ENCODE data around the gene COL6A2. TPM values are rescaled to one million over a fixed set of nuclear protein-coding genes. Genes with fewer than 3 reads are reported as not detected.

COL6A2 gene
- total and polyA plus RNA-seq, 2 of the 13 experiments (the other 11 are each of a cell fraction or from before 2014, with no cell fraction given) = 0.07 to 0.41 TPM

GRCh38 chr21:46155514-46156377 lies 57.8 kb downstream of the COL6A2 start, which contains the start of gene FTCD (continued):
- no peak for TF ChIP-seq AKNA (CRISPR knock-in tag; IDR thresholded peaks at IDR 0.05; ENCODE audit: borderline replicate concordance)
- no peak for TF ChIP-seq YEATS2 (CRISPR knock-in tag; IDR thresholded peaks at IDR 0.05; ENCODE audit: borderline replicate concordance)
- TF ChIP-seq ZNF232 (CRISPR knock-in tag; IDR thresholded peaks at IDR 0.05; ENCODE audit: borderline replicate concordance) = peak; percentile 67; the same call in 1 of the 2 replicates
- TF ChIP-seq NRL (CRISPR knock-in tag; IDR thresholded peaks at IDR 0.05; ENCODE audit: borderline replicate concordance) = peak; percentile 94
- 0 out of 2 replicates have a peak, but pooled peaks have one; percentile 77 for TF ChIP-seq FOXO4 (CRISPR knock-in tag; conservative IDR thresholded peaks at IDR 0.05)
- peak; percentile 80; the same call in 1 of the 2 replicates for TF ChIP-seq ZNF33B (CRISPR knock-in tag; IDR thresholded peaks at IDR 0.05)
- no peak for TF ChIP-seq TCF12 (IDR thresholded peaks at IDR 0.05)
- TF ChIP-seq TCF12 (CRISPR knock-in tag; IDR thresholded peaks at IDR 0.05) = no peak
- TF ChIP-seq MXD3 (CRISPR knock-in tag; IDR thresholded peaks at IDR 0.05) = 0 out of 2 replicates have a peak, but pooled peaks have one; percentile 40
- TF ChIP-seq POGZ (CRISPR knock-in tag; IDR thresholded peaks at IDR 0.05) = peak; percentile 11; the same call in 1 of the 2 replicates
- peak; percentile 80 for TF ChIP-seq ZNF709 (CRISPR knock-in tag; IDR thresholded peaks at IDR 0.05)
- TF ChIP-seq ZKSCAN8 (CRISPR knock-in tag; IDR thresholded peaks at IDR 0.05; ENCODE audit: borderline replicate concordance) = no peak; the same call in 1 of the 2 replicates
- 0 out of 2 replicates have a peak, but pooled peaks have one; percentile 26 for TF ChIP-seq ZNF251 (CRISPR knock-in tag; IDR thresholded peaks at IDR 0.05)
- peak; percentile 71 for TF ChIP-seq HOXA3 (CRISPR knock-in tag; IDR thresholded peaks at IDR 0.05)
- 0 out of 2 replicates have a peak, but pooled peaks have one; percentile 48 for TF ChIP-seq ZNF230 (CRISPR knock-in tag; IDR thresholded peaks at IDR 0.05)
- 0 out of 2 replicates have a peak, but pooled peaks have one; percentile 67 for TF ChIP-seq ZNF331 (CRISPR knock-in tag; IDR thresholded peaks at IDR 0.05)
- TF ChIP-seq LCORL (IDR thresholded peaks at IDR 0.05) = no peak
- TF ChIP-seq LCORL (CRISPR knock-in tag; IDR thresholded peaks at IDR 0.05) = peak; percentile 91
- TF ChIP-seq POLR2G (IDR thresholded peaks at IDR 0.05; ENCODE audit: low read depth, low read length) = peak; percentile 99
- no peak for TF ChIP-seq CENPX (CRISPR knock-in tag; IDR thresholded peaks at IDR 0.05)
- TF ChIP-seq ATM (IDR thresholded peaks at IDR 0.05; ENCODE audit: borderline replicate concordance) = no peak
